ENCODE data around the gene IMP4. TPM values are rescaled to one million over a fixed set of nuclear protein-coding genes. Genes with fewer than 3 reads are reported as not detected.

Gene IMP4
- total and polyA plus RNA-seq, 2 donors, result 47.4 to 47.5 TPM

GRCh38 chr2:130387804-130388203, 45.1 kb downstream of the IMP4 start:
- H3K4me3 ChIP-seq (ENCODE audit: low read length in 2 of 2), result no peak overlapping the region
- peaks cover 0 to 21% of the 10 kb centered on the region in 2 donors for H3K27me3 ChIP-seq (ENCODE audit: control insufficient read depth in 2 of 2, insufficient read depth in 1 of 2, low read length in 1 of 2)
- H3K27ac ChIP-seq (ENCODE audit: low read depth in 1 of 2, low read length in 1 of 2), result no peak overlapping the region
- 96% methylated on average over 4 of the region's 4 CpGs for WGBS
- peaks cover 0 to 1% of the 10 kb centered on the region in 2 donors for H3K36me3 ChIP-seq (ENCODE audit: control insufficient read depth in 2 of 2, insufficient read depth in 2 of 2, low read length in 1 of 2)
- DNase-seq (ENCODE audit: low read depth in 6 of 9, low spot score in 9 of 9), result no peak
- H3K9me3 ChIP-seq (ENCODE audit: control insufficient read depth in 2 of 2, insufficient read depth in 1 of 2, low read length in 1 of 2), result no peaks in the 10 kb centered on the region
- peaks cover 0 to 11% of the 10 kb centered on the region in 2 donors for H3K4me1 ChIP-seq (ENCODE audit: control insufficient read depth in 2 of 2, insufficient read depth in 2 of 2, low read length in 2 of 2)

- DNase-seq (ENCODE audit: low read depth in 6 of 9, low spot score in 9 of 9), result no peak
- Histone ChIP-seq H3K36me3 (ENCODE audit: control insufficient read depth in 2 of 2, insufficient read depth in 2 of 2, low read length in 1 of 2) (no peaks in the 10 kb centered on the region), H3K4me1 (ENCODE audit: control insufficient read depth in 2 of 2, insufficient read depth in 2 of 2, low read length in 2 of 2) (peaks cover 0 to 11% of the 10 kb centered on the region in 2 donors), H3K9me3 (ENCODE audit: control insufficient read depth in 2 of 2, insufficient read depth in 1 of 2, low read length in 1 of 2) (no peaks in the 10 kb centered on the region), H3K27me3 (ENCODE audit: control insufficient read depth in 2 of 2, insufficient read depth in 1 of 2, low read length in 1 of 2) (peaks cover 0 to 24% of the 10 kb centered on the region in 2 donors), H3K4me3 (ENCODE audit: low read length in 2 of 2) (no peak overlapping the region), H3K27ac (ENCODE audit: low read depth in 1 of 2, low read length in 1 of 2) (no peak overlapping the region)
- 94% methylated on average over 8 of the region's 8 CpGs for WGBS
These were observed 45.7 kb downstream of the IMP4 start for GRCh38 chr2:130388221-130388907.

- WGBS, result 97% methylated on average over 6 of the region's 6 CpGs
- H3K27me3 ChIP-seq (ENCODE audit: control insufficient read depth in 2 of 2, insufficient read depth in 1 of 2, low read length in 1 of 2), result peaks cover 0 to 27% of the 10 kb centered on the region in 2 donors
- H3K27ac ChIP-seq (ENCODE audit: low read depth in 1 of 2, low read length in 1 of 2), result no peak overlapping the region
- no peaks in the 10 kb centered on the region for H3K36me3 ChIP-seq (ENCODE audit: control insufficient read depth in 2 of 2, insufficient read depth in 2 of 2, low read length in 1 of 2)
- DNase-seq (ENCODE audit: low read depth in 6 of 9, low spot score in 9 of 9), result no peak
- H3K9me3 ChIP-seq (ENCODE audit: control insufficient read depth in 2 of 2, insufficient read depth in 1 of 2, low read length in 1 of 2), result no peaks in the 10 kb centered on the region
- no peak overlapping the region for H3K4me3 ChIP-seq (ENCODE audit: low read length in 2 of 2)
- H3K4me1 ChIP-seq (ENCODE audit: control insufficient read depth in 2 of 2, insufficient read depth in 2 of 2, low read length in 2 of 2), result peaks cover 0 to 11% of the 10 kb centered on the region in 2 donors
These were observed 46.7 kb downstream of the IMP4 start for GRCh38 chr2:130389358-130389757.

DNA sequence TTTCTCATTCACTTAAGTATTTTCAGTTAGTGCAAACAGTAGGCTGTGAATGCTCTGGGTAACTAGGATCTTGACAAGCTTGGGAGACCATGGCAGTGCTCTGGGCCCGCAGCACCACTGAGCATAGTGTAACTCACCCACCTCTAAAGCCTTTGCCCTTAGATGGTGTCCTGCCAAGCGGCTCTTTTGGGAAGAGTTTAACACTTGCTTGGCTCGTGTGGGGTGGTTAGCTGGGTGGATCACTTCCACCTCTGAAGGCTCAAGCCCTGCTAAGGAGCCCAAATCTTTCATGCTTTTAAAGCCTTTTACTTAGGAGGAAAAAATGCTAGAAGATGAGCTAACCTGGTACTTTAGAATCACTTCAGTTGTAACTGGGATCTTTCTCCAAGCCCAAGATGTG, 47.1 kb downstream of the IMP4 start:
- 95% methylated on average over 3 of the region's 3 CpGs for WGBS
- no peaks in the 10 kb centered on the region for H3K36me3 ChIP-seq (ENCODE audit: control insufficient read depth in 2 of 2, insufficient read depth in 2 of 2, low read length in 1 of 2)
- H3K27me3 ChIP-seq (ENCODE audit: control insufficient read depth in 2 of 2, insufficient read depth in 1 of 2, low read length in 1 of 2), result peaks cover 0 to 27% of the 10 kb centered on the region in 2 donors
- H3K4me3 ChIP-seq (ENCODE audit: low read length in 2 of 2), result no peak overlapping the region
- DNase-seq (ENCODE audit: low read depth in 6 of 9, low spot score in 9 of 9), result no peak
- no peaks in the 10 kb centered on the region for H3K9me3 ChIP-seq (ENCODE audit: control insufficient read depth in 2 of 2, insufficient read depth in 1 of 2, low read length in 1 of 2)
- peaks cover 0 to 11% of the 10 kb centered on the region in 2 donors for H3K4me1 ChIP-seq (ENCODE audit: control insufficient read depth in 2 of 2, insufficient read depth in 2 of 2, low read length in 2 of 2)
- H3K27ac ChIP-seq (ENCODE audit: low read depth in 1 of 2, low read length in 1 of 2), result no peak overlapping the region

GRCh38 chr2:130390460-130391057, 47.9 kb downstream of the IMP4 start:
- 65% methylated on average over 16 of the region's 16 CpGs for WGBS
- Histone ChIP-seq H3K9me3 (ENCODE audit: control insufficient read depth in 2 of 2, insufficient read depth in 1 of 2, low read length in 1 of 2) (no peaks in the 10 kb centered on the region), H3K4me3 (ENCODE audit: low read length in 2 of 2) (peak overlapping the region; percentile 46 to 62), H3K27me3 (ENCODE audit: control insufficient read depth in 2 of 2, insufficient read depth in 1 of 2, low read length in 1 of 2) (peaks cover 0 to 27% of the 10 kb centered on the region in 2 donors), H3K36me3 (ENCODE audit: control insufficient read depth in 2 of 2, insufficient read depth in 2 of 2, low read length in 1 of 2) (no peaks in the 10 kb centered on the region), H3K4me1 (ENCODE audit: control insufficient read depth in 2 of 2, insufficient read depth in 2 of 2, low read length in 2 of 2) (peaks cover 0 to 11% of the 10 kb centered on the region in 2 donors), H3K27ac (ENCODE audit: low read depth in 1 of 2, low read length in 1 of 2) (no peak overlapping the region)
- DNase-seq (ENCODE audit: low read depth in 6 of 9, low spot score in 9 of 9), result no peak

- peak overlapping the region; percentile 46 to 62 for H3K4me3 ChIP-seq (ENCODE audit: low read length in 2 of 2)
- no peaks in the 10 kb centered on the region for H3K9me3 ChIP-seq (ENCODE audit: control insufficient read depth in 2 of 2, insufficient read depth in 1 of 2, low read length in 1 of 2)
- 5% methylated on average over 59 of the region's 59 CpGs for WGBS
- H3K36me3 ChIP-seq (ENCODE audit: control insufficient read depth in 2 of 2, insufficient read depth in 2 of 2, low read length in 1 of 2), result no peaks in the 10 kb centered on the region
- peak overlapping the region; percentile 32 to 74 for H3K27ac ChIP-seq (ENCODE audit: low read depth in 1 of 2, low read length in 1 of 2)
- DNase-seq (ENCODE audit: low read depth in 6 of 9, low spot score in 9 of 9), result peak in 6 of 9 donors; percentile 23 to 71 (median 45)
- peaks cover 0 to 27% of the 10 kb centered on the region in 2 donors for H3K27me3 ChIP-seq (ENCODE audit: control insufficient read depth in 2 of 2, insufficient read depth in 1 of 2, low read length in 1 of 2)
- H3K4me1 ChIP-seq (ENCODE audit: control insufficient read depth in 2 of 2, insufficient read depth in 2 of 2, low read length in 2 of 2), result peaks cover 0 to 11% of the 10 kb centered on the region in 2 donors
These were observed 48.6 kb downstream of the IMP4 start for GRCh38 chr2:130391058-130391871.

DNA sequence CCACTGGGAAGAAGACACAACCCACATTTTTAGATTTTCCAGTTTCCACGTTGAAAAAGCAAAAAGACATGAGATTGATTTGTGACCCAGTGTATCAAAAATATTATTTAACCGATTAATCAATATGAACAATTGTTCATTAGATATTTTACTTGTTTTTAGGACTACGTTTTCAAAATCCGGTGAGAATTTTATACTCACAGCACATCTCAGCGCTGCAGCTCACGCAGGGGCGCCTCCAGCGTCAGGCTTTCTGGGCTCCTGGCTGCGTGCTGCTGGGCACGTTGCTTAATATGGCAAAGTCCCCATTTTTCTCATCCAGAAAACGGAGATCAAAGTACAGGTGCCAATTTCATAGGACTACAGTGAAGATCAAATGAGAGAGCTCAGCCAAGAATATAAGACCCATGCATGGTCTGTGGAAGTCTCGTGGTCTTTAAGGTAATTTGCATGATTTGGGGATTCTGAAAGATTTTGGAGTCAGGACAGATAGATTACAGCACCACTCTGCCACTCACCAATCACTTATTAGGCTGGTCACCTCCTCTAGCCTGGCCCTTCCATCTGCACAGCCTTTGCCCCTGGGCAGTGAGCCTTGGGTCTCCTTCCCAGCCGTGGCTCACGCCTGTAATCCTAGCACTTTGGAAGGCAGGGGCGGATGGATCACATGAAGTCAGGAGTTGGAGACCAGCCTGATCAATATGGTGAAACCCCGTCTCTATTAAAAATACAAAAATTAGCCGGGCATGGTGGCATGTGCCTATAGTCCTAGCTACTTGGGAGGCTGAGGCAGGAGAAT, 49.4 kb downstream of the IMP4 start:
- H3K4me3 ChIP-seq (ENCODE audit: low read length in 2 of 2), result peak overlapping the region; percentile 46 to 62
- 38% methylated on average over 17 of the region's 17 CpGs for WGBS
- H3K27ac ChIP-seq (ENCODE audit: low read depth in 1 of 2, low read length in 1 of 2), result no peak overlapping the region
- H3K27me3 ChIP-seq (ENCODE audit: control insufficient read depth in 2 of 2, insufficient read depth in 1 of 2, low read length in 1 of 2), result peaks cover 0 to 28% of the 10 kb centered on the region in 2 donors
- DNase-seq (ENCODE audit: low read depth in 6 of 9, low spot score in 9 of 9), result no peak
- H3K4me1 ChIP-seq (ENCODE audit: control insufficient read depth in 2 of 2, insufficient read depth in 2 of 2, low read length in 2 of 2), result peaks cover 0 to 11% of the 10 kb centered on the region in 2 donors
- H3K36me3 ChIP-seq (ENCODE audit: control insufficient read depth in 2 of 2, insufficient read depth in 2 of 2, low read length in 1 of 2), result no peaks in the 10 kb centered on the region
- no peaks in the 10 kb centered on the region for H3K9me3 ChIP-seq (ENCODE audit: control insufficient read depth in 2 of 2, insufficient read depth in 1 of 2, low read length in 1 of 2)

DNA sequence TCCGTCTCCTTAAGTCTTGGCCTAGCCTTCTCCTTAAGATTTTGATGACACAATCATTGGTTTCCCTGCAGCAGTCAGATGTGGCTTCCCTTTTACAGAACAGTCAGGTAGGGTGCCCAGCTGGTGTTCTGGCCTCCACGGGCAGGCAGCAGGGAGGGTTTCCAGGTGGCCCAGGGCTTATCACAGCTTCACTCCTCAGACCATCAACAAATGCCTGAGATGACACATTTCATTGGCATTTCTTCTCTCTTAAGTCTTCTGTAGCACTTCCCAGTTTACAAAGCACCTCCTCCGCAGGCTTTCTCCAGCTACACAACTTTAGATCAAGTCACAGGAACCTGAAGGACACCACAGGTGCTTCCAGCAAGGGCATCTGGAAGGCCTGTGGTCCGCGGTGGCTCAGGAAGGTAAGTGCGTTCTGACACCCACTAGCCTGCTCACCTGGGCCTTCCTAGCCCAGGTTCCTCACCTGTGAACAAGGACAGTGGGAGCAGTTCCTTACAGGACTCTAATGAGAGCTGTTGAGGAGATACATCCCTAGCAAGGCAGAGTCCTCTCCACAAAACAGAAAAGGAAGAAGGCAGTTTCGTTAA, 50.7 kb downstream of the IMP4 start:
- Histone ChIP-seq H3K4me1 (ENCODE audit: control insufficient read depth in 2 of 2, insufficient read depth in 2 of 2, low read length in 2 of 2) (peaks cover 0 to 11% of the 10 kb centered on the region in 2 donors), H3K27me3 (ENCODE audit: control insufficient read depth in 2 of 2, insufficient read depth in 1 of 2, low read length in 1 of 2) (peaks cover 0 to 28% of the 10 kb centered on the region in 2 donors), H3K27ac (ENCODE audit: low read depth in 1 of 2, low read length in 1 of 2) (no peak overlapping the region), H3K36me3 (ENCODE audit: control insufficient read depth in 2 of 2, insufficient read depth in 2 of 2, low read length in 1 of 2) (no peaks in the 10 kb centered on the region), H3K9me3 (ENCODE audit: control insufficient read depth in 2 of 2, insufficient read depth in 1 of 2, low read length in 1 of 2) (no peaks in the 10 kb centered on the region), H3K4me3 (ENCODE audit: low read length in 2 of 2) (no peak overlapping the region)
- DNase-seq (ENCODE audit: low read depth in 6 of 9, low spot score in 9 of 9), result no peak
- 83% methylated on average over 7 of the region's 7 CpGs for WGBS
